Jurkat, Clone E6-1 (cell line): Measurements from ENCODE around the gene GTF2I.
A peak's percentile ranks its signal among the peaks of the same experiment; 100 is the strongest.
"Not testable (repeated sequence)": the region's sequence is repeated elsewhere in the genome, so short reads cannot be mapped to it uniquely, and the experiment has no call there.

ENCODE experiments used
- DNase-seq: peaks from one replicate; pipeline ENCODE4 v3.0.0-alpha.2; 2011; ENCODE audit warnings: low read depth, low spot score
- H3K4me3 ChIP-seq: 2 replicates; pipeline ENCODE4 v1.5.1; 2011; ENCODE audit warnings: mild to moderate bottlenecking, low read length, control low read depth, moderate library complexity

Gene GTF2I

DNA sequence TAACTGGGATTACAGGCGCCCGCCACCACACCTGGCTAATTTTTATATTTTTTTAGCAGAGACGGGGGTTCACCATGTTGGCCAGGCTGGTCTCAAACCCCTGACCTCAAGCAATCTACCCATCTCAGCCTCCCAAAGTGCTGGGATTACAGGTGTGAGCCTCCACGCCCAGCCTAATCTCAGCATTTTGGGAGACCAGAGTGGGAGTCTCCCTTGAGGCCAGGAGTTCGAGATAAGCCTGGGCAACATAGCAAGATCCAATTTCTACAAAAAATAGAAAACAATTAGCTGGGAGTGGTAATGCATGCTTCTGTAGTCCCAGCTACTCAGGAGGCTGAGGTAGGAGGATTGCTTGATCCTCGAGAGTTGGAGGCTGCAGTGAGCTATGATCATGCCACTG is 46.9 kb downstream of the GTF2I start:
- H3K4me3 ChIP-seq, DNase-seq: not testable (repeated sequence)

DNA sequence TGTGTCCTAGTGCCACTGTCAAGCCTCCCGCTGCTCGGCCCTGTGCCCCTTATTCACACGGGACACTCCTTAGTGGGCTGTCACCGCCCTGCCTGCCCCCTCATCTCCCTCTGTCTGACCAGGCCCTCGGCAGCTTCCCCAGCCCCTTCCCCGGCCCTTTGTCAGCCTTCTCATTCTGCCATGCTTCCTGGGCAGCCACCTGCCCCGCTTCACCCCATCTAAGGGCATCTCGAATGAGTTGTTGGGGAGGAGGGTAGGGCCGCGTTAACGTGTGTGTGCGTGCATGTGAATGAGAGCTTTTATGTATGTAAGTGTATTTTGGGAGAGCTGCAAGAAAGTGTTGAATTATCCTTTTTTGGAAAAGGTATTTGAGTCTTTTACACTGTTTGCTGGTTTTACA is 49.7 kb downstream of the GTF2I start:
- H3K4me3 ChIP-seq, result no peak overlapping the region
- DNase-seq, result no peak

DNA sequence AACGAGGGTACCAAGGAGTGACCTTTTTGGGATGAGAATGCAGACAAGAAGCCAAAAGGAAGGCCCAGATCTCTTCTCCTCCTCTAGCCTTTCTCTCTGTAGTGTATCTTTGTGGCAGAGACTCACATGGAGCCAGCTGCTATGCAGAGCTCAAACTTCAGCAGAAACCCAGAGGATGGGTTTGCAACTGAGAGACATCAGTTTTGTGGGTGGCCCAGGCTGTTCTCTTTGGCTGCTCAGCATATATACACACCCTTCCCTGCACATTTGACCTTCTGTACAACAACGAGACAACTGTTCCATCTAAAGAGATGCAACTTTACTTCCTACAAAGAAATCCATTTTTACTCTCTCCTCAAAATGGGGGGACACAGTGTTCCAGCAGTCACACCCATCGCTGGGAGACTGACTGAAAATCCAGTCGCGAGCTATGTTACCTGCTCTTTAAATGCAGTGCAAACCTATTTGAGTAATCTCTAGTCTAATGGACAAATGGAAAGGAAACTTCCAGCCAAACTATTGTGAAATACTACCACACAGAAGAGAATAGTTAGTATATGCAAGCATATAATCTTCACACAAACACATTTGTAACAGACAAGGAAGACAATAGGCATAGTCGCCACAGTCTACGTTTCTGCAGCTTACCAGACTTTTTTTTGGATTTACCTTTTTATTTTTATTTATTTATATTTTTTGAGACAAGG is 51.2 kb downstream of the GTF2I start:
- no peak overlapping the region for H3K4me3 ChIP-seq
- DNase-seq, result no peak

DNA sequence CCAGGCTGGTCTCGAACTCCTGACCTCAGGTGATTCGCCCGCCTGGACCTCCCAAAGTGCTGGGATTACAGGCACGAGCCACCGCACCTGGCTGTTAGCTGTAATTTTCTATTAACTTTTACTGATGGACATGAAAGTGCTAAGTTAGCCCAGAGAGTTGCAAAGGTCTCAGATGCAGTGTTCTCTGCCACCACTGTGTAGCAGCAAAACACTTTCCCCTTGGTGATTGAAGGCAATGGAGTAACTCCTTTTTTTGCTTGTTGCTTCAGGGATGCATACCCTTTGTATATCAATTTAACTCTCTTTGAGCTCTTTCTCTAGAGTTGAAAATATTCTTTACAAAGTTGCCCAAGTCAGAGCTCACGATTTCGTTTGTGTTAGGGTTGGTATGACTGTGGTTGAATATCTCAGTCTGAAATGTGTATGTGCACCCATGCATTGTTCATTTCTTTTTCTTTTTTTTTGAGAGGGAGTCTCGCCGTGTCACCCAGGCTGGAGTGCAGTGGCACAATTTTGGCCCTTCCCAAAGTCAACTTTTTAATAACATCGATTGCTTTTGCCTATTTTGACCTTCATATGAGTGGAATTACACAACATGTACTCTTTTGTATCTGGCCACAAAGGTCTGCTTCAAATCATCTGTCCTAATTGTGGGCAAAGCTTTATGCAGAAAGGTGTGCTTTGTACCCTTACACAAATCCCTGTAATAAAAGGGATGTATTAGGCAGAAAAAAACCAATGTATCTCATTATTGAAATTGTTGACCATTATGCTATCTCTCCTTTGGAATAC is 52.6 kb downstream of the GTF2I start:
- H3K4me3 ChIP-seq, result no peak overlapping the region
- no peak for DNase-seq

DNA sequence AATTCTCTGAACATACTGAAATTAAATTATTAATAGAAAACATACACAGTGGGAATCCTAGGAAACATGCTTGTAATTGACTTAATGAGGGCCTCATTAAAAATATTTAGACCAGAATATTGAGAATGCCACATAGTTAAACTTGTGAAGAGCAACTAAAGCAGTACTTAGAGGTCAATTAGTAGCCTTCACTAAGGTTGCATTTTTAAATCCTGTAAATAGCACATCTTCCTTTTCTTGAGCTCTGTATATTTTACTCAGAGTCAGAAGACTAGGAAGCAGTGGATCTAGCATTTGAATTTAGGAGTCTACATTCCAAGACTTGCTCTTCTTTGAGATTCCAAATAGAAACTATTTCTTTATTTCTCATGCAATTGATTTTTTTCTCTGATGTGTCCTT is 56.0 kb downstream of the GTF2I start:
- no peak for DNase-seq
- H3K4me3 ChIP-seq, result no peak overlapping the region

DNA sequence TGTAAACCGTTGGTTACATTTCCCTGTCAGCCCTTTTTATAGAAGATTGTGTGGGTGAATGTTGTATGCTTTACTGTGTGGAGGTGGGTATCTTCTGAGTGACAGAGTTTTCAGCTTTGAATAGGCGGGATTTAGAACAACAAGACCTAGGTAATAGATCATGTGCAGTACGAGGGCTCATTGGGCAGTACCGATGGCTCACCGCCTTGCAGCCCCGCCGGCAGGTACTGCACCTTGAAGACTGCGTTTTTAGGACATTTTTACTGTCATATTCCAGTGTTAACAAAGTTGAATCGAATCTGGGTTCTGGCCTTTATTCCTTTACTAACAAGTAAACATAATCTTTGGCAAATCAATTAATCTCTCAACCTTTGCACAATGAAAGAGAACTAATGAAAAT is 60.4 kb downstream of the GTF2I start:
- no peak for DNase-seq
- no peak overlapping the region for H3K4me3 ChIP-seq

DNA sequence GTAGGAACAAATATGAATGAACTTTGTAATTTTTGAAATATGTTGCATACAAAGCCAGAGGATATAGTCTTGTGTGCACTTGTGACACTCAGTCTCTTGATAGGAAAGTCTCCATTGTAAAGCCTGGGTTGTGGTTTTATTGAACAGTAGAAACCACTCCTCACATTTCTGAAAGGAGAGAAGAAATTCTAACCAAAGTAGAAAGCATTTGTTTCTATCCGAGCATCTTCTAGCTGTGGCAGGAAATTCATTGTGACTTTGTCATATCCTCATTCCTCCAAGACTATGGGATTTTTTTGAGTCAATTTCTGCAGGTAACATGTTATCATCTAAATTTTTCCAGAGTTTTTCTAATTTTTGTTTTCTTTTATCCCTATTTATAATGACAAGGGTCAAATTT is 60.8 kb downstream of the GTF2I start:
- H3K4me3 ChIP-seq, result no peak overlapping the region
- DNase-seq, result peak; percentile 9

DNA sequence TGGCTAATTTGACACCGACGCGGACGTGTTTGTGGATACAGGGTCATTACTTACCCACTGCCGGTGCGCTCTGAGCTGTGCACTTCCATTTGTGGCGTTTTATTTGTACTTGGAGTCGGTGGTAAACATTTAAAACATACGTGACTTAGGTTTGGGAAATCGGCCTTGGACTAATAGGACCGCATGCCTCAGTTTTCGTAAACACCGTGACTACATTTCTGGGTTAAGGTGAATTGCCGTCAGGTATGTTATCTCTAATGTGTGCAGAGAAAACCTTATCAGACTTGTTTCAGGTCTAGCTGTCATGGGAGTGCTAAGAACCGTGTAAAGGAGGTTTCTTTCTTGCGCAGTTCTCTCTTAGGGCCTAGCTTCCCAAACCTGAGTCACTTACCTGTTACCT is 64.6 kb downstream of the GTF2I start:
- DNase-seq, result no peak
- no peak overlapping the region for H3K4me3 ChIP-seq

DNA sequence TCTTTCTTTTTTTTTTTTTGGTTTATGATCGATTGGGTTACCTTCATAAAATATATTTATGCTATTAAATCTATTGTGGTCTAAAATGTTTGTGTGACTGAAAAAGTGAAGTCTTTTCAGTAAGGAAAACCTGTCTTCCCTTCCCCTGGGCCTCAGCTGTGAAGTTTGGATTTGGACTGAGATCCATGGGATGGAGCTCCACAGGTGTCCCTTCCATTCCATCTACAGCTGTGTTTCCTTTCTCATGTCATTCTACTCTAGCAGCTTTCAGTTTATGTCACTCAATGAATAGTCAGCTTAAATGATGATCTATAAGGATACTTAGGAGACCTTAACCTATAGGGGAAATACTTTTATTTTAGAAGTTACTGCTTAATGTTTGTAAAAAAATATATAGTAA is 68.3 kb downstream of the GTF2I start:
- H3K4me3 ChIP-seq, result no peak overlapping the region
- DNase-seq, result no peak

DNA sequence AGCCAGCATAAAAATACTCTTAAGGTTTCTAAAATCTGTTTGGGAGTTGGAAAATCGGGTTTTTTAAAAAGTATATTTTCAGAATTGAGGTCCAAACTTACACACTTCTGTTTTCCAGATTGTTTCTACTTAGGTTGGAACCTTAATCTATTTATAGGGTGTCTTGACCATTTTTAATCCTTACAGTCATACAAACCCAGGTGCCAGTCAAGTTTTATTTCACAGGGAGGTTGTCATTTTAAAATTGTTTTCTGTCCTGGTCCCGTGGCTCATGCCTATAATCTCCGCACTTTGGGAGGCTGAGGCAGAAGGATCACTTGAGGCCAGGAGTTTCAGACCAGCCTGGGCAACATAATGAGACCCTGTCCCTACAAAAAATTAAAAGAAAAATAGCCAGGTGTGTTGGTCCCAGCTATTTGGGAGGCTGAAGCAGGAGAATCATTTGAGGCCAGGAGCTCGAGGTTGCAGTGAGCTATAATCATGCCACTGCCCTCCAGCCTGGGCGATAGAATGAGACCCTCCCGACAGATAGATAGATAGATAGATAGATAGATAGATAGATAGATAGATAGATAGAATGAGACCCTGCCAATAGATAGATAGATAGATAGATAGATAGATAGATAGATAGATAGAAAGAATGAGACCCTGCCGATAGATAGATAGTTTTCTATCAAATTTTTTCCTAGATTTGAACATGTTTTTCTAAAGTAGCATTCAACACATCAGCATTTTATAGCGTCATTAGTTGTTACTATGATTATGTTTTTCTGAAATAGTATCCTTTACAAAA is 69.0 kb downstream of the GTF2I start:
- H3K4me3 ChIP-seq, result no peak overlapping the region
- no peak for DNase-seq

DNA sequence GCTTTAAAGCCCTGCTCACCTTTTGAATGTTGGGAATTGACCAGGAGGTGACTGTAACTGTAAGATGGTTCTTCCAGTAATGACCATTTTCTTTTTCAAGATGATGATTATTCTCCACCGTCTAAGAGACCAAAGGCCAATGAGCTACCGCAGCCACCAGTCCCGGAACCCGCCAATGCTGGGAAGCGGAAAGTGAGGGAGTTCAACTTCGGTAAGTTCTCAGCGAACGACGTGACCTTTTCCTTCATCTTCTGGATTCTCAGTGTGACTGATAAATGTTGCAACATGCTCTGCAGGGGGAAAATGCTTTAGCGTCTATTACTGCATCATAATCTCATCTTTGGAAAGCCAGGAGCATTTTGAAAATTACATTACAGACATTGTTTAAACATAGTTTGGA is 71.2 kb downstream of the GTF2I start:
- DNase-seq, H3K4me3 ChIP-seq: not testable (repeated sequence)

DNA sequence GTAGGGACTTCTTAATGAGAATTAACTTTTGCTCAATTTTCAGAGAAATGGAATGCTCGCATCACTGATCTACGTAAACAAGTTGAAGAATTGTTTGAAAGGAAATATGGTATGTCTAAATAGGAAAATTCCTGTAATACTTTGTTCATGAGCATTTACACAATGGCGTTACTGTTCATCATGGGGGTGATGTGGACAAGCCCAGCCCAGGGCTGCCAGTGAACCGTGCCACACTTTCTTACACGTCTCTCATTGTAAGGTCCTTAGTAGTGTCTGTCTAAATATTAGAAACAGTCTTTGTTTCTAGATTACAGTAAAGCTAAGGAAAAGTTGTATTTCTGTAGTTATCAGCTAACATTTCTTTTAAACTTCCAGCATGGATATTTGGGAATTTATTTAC is 72.7 kb downstream of the GTF2I start:
- not testable (repeated sequence) for H3K4me3 ChIP-seq, DNase-seq

DNA sequence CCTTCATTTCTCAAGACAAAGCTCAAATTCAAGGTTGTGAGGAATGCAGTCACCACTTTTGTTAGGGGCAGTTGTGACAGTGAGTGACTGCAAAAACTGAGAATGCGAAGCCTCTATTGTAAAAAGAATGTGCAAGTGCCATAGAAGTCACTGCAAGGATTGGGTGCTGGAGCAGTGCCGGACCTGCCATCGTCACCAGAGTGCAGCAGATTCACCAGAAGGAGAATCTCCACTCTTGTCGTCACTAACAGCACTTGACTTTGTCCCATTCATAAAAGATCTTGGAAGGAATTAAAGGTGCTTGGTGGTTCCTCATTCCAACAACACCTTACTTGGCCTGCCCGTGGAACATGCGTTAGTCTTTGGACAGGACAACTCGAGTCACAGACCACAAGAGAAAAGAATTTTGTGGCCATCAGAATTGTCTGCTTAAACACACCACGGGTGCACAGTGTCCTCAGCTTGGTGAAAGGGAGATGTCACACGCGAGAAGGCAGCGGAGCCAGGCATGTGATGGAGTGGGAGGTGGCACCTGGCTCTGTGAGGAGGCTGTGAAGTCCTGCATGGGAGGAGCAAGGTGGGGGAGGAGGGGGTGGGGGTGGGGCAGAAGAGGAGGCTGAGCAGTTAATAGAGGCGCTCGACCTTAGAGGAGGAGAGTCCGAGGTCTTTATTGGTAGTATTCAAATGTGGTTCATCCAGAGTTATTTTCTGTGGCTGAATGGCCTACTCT is 82.6 kb downstream of the GTF2I start:
- not testable (repeated sequence) for H3K4me3 ChIP-seq, DNase-seq

DNA sequence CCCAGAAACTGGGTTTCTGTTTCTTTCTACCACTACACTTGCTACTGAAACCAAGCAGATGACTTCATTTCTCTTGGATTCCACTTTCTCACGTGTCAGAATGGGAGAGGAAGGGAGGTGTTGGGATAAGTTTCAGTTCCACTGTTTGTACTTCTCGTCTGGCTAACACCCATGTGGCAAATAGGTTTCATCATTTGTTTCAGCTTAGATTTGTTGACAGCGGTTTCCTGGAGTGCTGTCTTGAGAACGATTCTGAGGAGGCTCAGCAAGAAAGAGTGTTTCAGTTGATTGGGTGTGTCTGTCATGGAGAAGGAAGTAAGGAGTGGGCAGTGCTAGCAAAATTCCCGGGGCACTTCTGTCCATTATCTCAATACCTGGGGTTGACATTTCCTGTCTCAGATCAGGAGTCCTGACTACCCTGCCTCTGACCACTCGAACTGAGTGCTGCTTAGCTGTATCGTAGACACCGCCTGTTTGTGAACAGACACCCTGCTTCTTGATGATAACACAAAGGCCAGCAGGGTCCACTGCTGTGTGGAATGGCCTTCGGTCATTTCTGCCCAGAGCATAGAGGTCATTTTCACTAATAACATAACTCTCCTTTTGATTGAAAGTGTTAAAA is 86.5 kb downstream of the GTF2I start:
- not testable (repeated sequence) for DNase-seq, H3K4me3 ChIP-seq

DNA sequence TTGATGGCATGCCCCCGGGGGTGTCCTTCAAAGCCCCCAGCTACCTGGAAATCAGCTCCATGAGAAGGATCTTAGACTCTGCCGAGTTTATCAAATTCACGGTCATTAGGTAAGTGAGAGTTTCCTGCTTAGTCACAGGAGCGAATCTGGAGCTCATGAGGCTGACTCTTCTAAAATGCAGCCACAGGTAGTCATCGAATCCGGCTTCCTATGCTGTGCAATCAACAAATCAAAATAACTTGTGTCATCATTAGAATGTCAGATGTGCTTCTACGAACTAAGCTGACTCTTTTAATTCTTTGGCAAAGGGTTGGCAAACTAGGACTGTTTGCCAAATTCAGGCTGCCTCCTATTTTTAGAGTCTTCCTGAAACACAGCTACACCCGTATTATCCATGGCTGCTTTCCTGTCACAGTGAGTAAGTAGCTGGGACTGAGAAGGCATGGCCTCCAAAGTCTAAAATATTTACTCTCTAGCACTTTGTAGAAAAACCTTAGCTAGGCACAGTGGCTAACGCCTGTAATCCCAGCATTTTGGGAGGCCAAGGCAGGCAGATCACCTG is 96.5 kb downstream of the GTF2I start:
- not testable (repeated sequence) for H3K4me3 ChIP-seq, DNase-seq

DNA sequence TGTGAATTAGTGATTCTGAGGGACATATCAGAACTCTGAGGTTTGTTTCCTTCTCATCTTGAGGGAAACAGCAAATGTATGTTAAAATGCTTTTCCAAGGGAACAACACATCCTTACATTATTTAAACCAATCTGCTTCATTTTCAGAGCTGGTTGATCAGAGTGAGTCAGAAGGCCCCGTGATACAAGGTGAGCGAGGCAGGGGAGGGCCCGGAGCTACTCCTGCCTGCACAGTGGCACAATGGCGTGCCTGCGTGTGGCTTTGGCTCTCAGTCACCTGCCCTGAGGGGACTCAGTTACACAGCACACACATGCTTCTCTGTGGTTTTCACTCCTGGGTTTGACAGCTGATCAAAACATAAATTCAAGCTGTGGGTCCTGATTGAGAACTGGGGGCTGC is 99.2 kb downstream of the GTF2I start:
- not testable (repeated sequence) for DNase-seq, H3K4me3 ChIP-seq

DNA sequence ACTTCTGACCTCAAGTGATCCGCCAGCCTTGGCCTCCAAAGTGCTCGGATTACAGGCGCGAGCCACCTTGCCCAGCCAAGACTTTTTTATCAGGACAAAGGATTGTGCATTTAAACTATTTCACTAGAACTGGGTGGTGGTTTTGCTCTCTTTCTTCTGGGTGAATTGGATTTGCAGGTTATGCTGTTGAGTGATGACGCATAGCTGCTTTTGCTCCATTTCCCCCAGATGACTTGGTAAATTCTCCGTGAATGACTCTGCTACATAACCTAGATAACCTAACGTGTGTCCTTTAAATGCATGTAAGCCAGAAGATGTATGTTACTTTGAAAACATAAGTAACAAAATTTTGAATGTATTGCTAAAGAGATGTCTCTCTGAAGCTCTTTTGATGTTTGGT is 100.8 kb downstream of the GTF2I start:
- not testable (repeated sequence) for DNase-seq, H3K4me3 ChIP-seq

DNA sequence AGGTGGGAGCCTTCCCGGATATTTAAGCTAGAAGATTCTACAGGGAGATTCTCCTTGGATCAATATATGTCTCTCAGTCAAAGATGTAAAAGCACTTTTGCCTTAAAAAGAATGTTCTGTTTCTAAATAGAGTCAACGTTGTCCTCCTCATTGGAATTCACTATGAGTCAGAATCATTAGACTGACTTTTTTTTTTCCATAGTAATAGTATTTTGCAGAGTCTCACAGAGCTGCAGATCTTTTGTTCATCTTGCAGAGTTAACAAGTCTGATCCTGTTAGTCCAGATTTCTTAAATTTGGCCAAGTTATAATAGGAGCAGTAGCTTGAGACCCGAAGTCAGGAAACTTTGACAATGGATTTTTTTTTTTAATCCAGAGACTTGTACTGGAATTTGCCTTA is 101.5 kb downstream of the GTF2I start:
- not testable (repeated sequence) for H3K4me3 ChIP-seq

More for the DNA sequence above, 101.5 kb downstream of the GTF2I start:
- DNase-seq, result not testable (repeated sequence)
